Gastrocnemius medialis (tissue), 4 donors: Measurements from ENCODE around the gene CCSER1. TPM values are rescaled to one million over a fixed set of nuclear protein-coding genes. Genes with fewer than 3 reads are reported as not detected.
"Not testable (repeated sequence)": the region's sequence is repeated elsewhere in the genome, so short reads cannot be mapped to it uniquely, and the experiment has no call there.

Experiments
- ATAC-seq, 2 donors: fragments of 150-250 bp; one replicate each; pipeline ENCODE4 v1.9.1; 2016
- DNase-seq, 2 donors: peaks; one replicate each; pipeline ENCODE4 v3.0.0-alpha.2; 2019
- H3K27ac ChIP-seq, 4 donors: fragments of 200-600 bp; sonication (generic); 1 replicate in 1 of 4; 2 replicates in 3 of 4; pipeline ENCODE4 v1.5.1; 2016 to 2018; ENCODE audit warnings: mild to moderate bottlenecking in 2 of 4, moderate library complexity in 1 of 4
- H3K27me3 ChIP-seq, 3 donors: fragments of 200-600 bp; sonication (generic) in 2 of 3; 1 replicate in 1 of 3; 2 replicates in 2 of 3; pipeline versions ENCODE4 v1.5.1 to v1.6.0; 2016 to 2019; ENCODE audit warnings: mild to moderate bottlenecking in 1 of 3, moderate library complexity in 1 of 3
- H3K36me3 ChIP-seq, 2 donors: fragments of 200-600 bp; sonication (generic) in 1 of 2; one replicate each; pipeline ENCODE4 v1.5.1; 2017 to 2018
- H3K4me1 ChIP-seq, 2 donors: fragments of 200-600 bp; sonication (generic) in 1 of 2; one replicate each; pipeline ENCODE4 v1.5.1; 2016 to 2017; ENCODE audit warnings: mild to moderate bottlenecking in 2 of 2
- H3K4me3 ChIP-seq, 4 donors: fragments of 200-600 bp; sonication (generic) in 3 of 4; 1 replicate in 1 of 4; 2 replicates in 3 of 4; pipeline ENCODE4 v1.5.1; 2016 to 2019; ENCODE audit warnings: mild to moderate bottlenecking in 2 of 4
- H3K9me3 ChIP-seq, 3 donors: fragments of 200-600 bp; sonication (generic) in 2 of 3; 1 replicate in 1 of 3; 2 replicates in 2 of 3; pipeline ENCODE4 v1.5.1; 2016 to 2019
- POLR2A ChIP-seq, 2 donors: fragments of 450-650 bp; IDR thresholded peaks; one replicate each; pipeline ENCODE4 v1.6.1; 2017; ENCODE audit warnings: antibody characterized with exemption in 2 of 2, mild to moderate bottlenecking in 2 of 2, moderate library complexity in 2 of 2
- in situ Hi-C, 4 donors: fragments of 200-750 bp; cut with MboI; loops; one replicate each; pipeline versions ENCODE4 v1.15.0 to v1.8.0; 2017; ENCODE audit warnings: low sequenced_read_pairs in 4 of 4
- intact Hi-C: fragments of 100-400 bp; cut with DNase I; formaldehyde crosslinking; loops from one replicate; pipeline ENCODE4 v1.15.1; 2023; ENCODE audit warnings: low total_unique reads
- total RNA-seq, 4 donors: library from RNA; depleted of rRNA; stranded (reverse); fragments of >200 nt; gene quantifications; one replicate each; pipeline versions ENCODE4 v1.1.0 to v1.2.3, GENCODE V29; 2016
- TF ChIP-seq, protein P1 (sequence below), 5 experiments: fragments of 450-650 bp in 3 of 5; fragments of 200-600 bp in 2 of 5; sonication (generic) in 2 of 5; IDR thresholded peaks in 4 of 5; conservative IDR thresholded peaks in 1 of 5; 1 replicate in 4 of 5; 2 replicates in 1 of 5; pipeline ENCODE4 v1.5.1; 2016 to 2019; ENCODE audit warnings: antibody characterized with exemption in 5 of 5, mild to moderate bottlenecking in 3 of 5, moderate library complexity in 3 of 5

CCSER1 gene
- total RNA-seq, 4 donors from 2014 or later, result 0.39 to 0.83 (median 0.63) TPM

DNA sequence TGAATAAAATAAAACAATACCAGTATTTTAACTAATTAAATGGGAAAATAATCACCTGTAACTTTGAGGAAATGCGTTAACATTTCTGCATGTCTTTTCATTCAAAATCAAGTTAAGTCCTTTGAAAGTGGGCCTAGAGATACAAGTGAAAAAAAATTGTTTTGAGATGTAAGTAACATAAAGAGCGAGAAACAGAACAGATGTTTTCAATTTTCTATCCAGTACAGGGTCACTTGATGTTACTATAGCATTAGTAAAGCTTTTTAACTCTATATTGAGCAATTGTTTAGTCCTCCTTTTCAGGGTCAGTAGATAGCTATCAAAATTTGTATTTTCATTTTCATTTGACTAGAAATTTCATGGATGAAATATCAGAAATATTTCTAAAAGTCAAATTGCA is 761.4 kb downstream of the CCSER1 start:
- H3K27ac ChIP-seq, result no peak overlapping the region
- no peak for ATAC-seq
- intact Hi-C loops, result no loop called here
- no peaks in the 10 kb centered on the region for H3K36me3 ChIP-seq
- H3K4me3 ChIP-seq, result no peak overlapping the region
- DNase-seq, result no peak
- no peaks in the 10 kb centered on the region for H3K27me3 ChIP-seq
- in situ Hi-C loops, result no loop called here
- H3K9me3 ChIP-seq, result no peaks in the 10 kb centered on the region
- TF ChIP-seq, protein P1, sequence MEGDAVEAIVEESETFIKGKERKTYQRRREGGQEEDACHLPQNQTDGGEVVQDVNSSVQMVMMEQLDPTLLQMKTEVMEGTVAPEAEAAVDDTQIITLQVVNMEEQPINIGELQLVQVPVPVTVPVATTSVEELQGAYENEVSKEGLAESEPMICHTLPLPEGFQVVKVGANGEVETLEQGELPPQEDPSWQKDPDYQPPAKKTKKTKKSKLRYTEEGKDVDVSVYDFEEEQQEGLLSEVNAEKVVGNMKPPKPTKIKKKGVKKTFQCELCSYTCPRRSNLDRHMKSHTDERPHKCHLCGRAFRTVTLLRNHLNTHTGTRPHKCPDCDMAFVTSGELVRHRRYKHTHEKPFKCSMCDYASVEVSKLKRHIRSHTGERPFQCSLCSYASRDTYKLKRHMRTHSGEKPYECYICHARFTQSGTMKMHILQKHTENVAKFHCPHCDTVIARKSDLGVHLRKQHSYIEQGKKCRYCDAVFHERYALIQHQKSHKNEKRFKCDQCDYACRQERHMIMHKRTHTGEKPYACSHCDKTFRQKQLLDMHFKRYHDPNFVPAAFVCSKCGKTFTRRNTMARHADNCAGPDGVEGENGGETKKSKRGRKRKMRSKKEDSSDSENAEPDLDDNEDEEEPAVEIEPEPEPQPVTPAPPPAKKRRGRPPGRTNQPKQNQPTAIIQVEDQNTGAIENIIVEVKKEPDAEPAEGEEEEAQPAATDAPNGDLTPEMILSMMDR (IDR thresholded peaks at IDR 0.05 in 4 of 5, conservative IDR thresholded peaks at IDR 0.05 in 1 of 5), result no peak
- no peak for TF ChIP-seq POLR2A (IDR thresholded peaks at IDR 0.05)
- H3K4me1 ChIP-seq, result no peaks in the 10 kb centered on the region

- TF ChIP-seq POLR2A (IDR thresholded peaks at IDR 0.05), result no peak
- TF ChIP-seq, protein P1 (IDR thresholded peaks at IDR 0.05 in 4 of 5, conservative IDR thresholded peaks at IDR 0.05 in 1 of 5), result no peak
Measured at GRCh38 chr4:90889171-90889570, 762.0 kb downstream of the CCSER1 start.

DNA sequence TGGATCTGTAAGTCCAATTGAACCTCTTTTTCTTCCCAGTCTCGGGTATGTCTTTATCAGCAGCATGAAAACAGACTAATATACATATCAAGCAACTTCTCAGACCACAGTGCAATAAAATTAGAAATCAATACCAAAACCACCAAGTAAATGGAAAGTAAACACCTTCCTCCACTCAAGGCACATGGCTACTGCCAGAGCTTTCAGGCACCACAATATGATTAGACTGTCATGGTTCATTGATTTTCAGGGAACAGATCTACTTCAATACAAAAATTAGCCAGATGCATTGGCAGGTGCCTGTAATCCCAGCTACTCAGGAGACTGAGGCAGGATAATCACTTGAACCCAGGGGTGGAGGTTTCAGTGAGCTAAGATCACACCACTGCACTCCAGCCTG is 776.2 kb downstream of the CCSER1 start:
- H3K36me3 ChIP-seq, H3K27ac ChIP-seq, ATAC-seq, intact Hi-C loops, in situ Hi-C loops, H3K4me1 ChIP-seq, H3K9me3 ChIP-seq, DNase-seq, H3K4me3 ChIP-seq, H3K27me3 ChIP-seq: not testable (repeated sequence)

More at GRCh38 chr4:90889171-90889570, 762.0 kb downstream of the CCSER1 start:
- H3K27ac ChIP-seq, result no peak overlapping the region
- no peaks in the 10 kb centered on the region for H3K4me1 ChIP-seq
- H3K36me3 ChIP-seq, result no peaks in the 10 kb centered on the region
- no peaks in the 10 kb centered on the region for H3K27me3 ChIP-seq
- no peaks in the 10 kb centered on the region for H3K9me3 ChIP-seq
- ATAC-seq (no peak), DNase-seq (no peak)
- H3K4me3 ChIP-seq, result no peak overlapping the region
- intact Hi-C loops, result no loop called here
- in situ Hi-C loops, result no loop called here

- DNase-seq (no peak), ATAC-seq (no peak)
- in situ Hi-C loops, result no loop called here
- no peak overlapping the region for H3K27ac ChIP-seq
- H3K4me3 ChIP-seq, result no peak overlapping the region
- no peaks in the 10 kb centered on the region for H3K36me3 ChIP-seq
- intact Hi-C loops, result no loop called here
- TF ChIP-seq, protein P1 (IDR thresholded peaks at IDR 0.05 in 4 of 5, conservative IDR thresholded peaks at IDR 0.05 in 1 of 5), result no peak
- H3K4me1 ChIP-seq, result no peaks in the 10 kb centered on the region
- no peaks in the 10 kb centered on the region for H3K9me3 ChIP-seq
- no peaks in the 10 kb centered on the region for H3K27me3 ChIP-seq
Measured at GRCh38 chr4:90904021-90904420, 776.8 kb downstream of the CCSER1 start.

- H3K27me3 ChIP-seq, result no peaks in the 10 kb centered on the region
- H3K27ac ChIP-seq, result no peak overlapping the region
- H3K4me3 ChIP-seq, result no peak overlapping the region
- H3K9me3 ChIP-seq, result no peaks in the 10 kb centered on the region
- intact Hi-C loops, result no loop called here
- TF ChIP-seq, protein P1 (IDR thresholded peaks at IDR 0.05 in 4 of 5, conservative IDR thresholded peaks at IDR 0.05 in 1 of 5), result no peak
- TF ChIP-seq POLR2A (IDR thresholded peaks at IDR 0.05), result no peak
- no peaks in the 10 kb centered on the region for H3K36me3 ChIP-seq
- in situ Hi-C loops, result no loop called here
- ATAC-seq (no peak), DNase-seq (no peak)
- H3K4me1 ChIP-seq, result no peaks in the 10 kb centered on the region
Measured at GRCh38 chr4:90906239-90906638, 779.0 kb downstream of the CCSER1 start.

- H3K27ac ChIP-seq, DNase-seq, H3K27me3 ChIP-seq, in situ Hi-C loops, intact Hi-C loops, H3K9me3 ChIP-seq, H3K4me3 ChIP-seq, H3K4me1 ChIP-seq, H3K36me3 ChIP-seq, ATAC-seq: not testable (repeated sequence)
Measured at GRCh38 chr4:90911724-90912434, 784.7 kb downstream of the CCSER1 start.
